HG03571 (cell line): ENCODE measurements around the gene EPHA1.
"Not testable (repeated sequence)": the region's sequence is repeated elsewhere in the genome, so short reads cannot be mapped to it uniquely, and the experiment has no call there.

Source experiments
- ATAC-seq: cut with Tn5 transposase; IDR thresholded peaks from one replicate; pipeline ENCODE4 v1.9.1; 2021; ENCODE audit not compliant: unreplicated experiment

EPHA1 gene

GRCh38 chr7:143406002-143406357, 2.7 kb downstream of the EPHA1 start:
- no peak for ATAC-seq

- ATAC-seq: no peak
Measured at GRCh38 chr7:143405173-143406001, 3.3 kb downstream of the EPHA1 start.

GRCh38 chr7:143402233-143402632, 6.4 kb downstream of the EPHA1 start:
- ATAC-seq: not testable (repeated sequence)

- ATAC-seq: no peak
Measured at GRCh38 chr7:143401265-143401664, 7.4 kb downstream of the EPHA1 start.

GRCh38 chr7:143399642-143400041, 9.0 kb downstream of the EPHA1 start:
- ATAC-seq: no peak

GRCh38 chr7:143399151-143399550, 9.5 kb downstream of the EPHA1 start:
- no peak for ATAC-seq

GRCh38 chr7:143398616-143399015, 10.0 kb downstream of the EPHA1 start:
- no peak for ATAC-seq

- no peak for ATAC-seq
Measured at GRCh38 chr7:143397710-143398530, 10.7 kb downstream of the EPHA1 start.

- ATAC-seq: no peak
Measured at GRCh38 chr7:143396625-143397556, 11.8 kb downstream of the EPHA1 start.

- no peak for ATAC-seq
Measured at GRCh38 chr7:143396182-143396581, 12.5 kb downstream of the EPHA1 start.

GRCh38 chr7:143395187-143396149, 13.2 kb downstream of the EPHA1 start:
- no peak for ATAC-seq

GRCh38 chr7:143394777-143395176, 13.9 kb downstream of the EPHA1 start:
- no peak for ATAC-seq

GRCh38 chr7:143394068-143394467, 14.6 kb downstream of the EPHA1 start:
- no peak for ATAC-seq

- no peak for ATAC-seq
Measured at GRCh38 chr7:143393267-143394041, 15.2 kb downstream of the EPHA1 start.

- no peak for ATAC-seq
Measured at GRCh38 chr7:143392875-143393266, 15.8 kb downstream of the EPHA1 start.

- ATAC-seq: not testable (repeated sequence)
Measured at GRCh38 chr7:143392427-143392826, 16.2 kb downstream of the EPHA1 start.

GRCh38 chr7:143391462-143392404, 16.9 kb downstream of the EPHA1 start:
- no peak for ATAC-seq

GRCh38 chr7:143390773-143391317, 17.8 kb downstream of the EPHA1 start:
- no peak for ATAC-seq
